H7 (cell line): ENCODE measurements around the gene EIF2AK3. TPM values are rescaled to one million over a fixed set of nuclear protein-coding genes. Genes with fewer than 3 reads are reported as not detected.

Experiments used
- DNase-seq: peaks from one replicate; pipeline ENCODE4 v3.0.0; 2012
- H3K27me3 ChIP-seq: 2 replicates; pipeline ENCODE4 v1.6.0; 2011; ENCODE audit warnings: mild to moderate bottlenecking, low read length; ENCODE audit not compliant: control insufficient read depth, insufficient read depth
- H3K36me3 ChIP-seq: replicated peaks from 2 replicates; pipeline ENCODE4 v1.5.1; 2011; ENCODE audit warnings: low read length; ENCODE audit not compliant: control insufficient read depth, insufficient read depth
- H3K4me3 ChIP-seq: 2 replicates; pipeline ENCODE4 v1.5.1; 2011; ENCODE audit warnings: low read depth, mild to moderate bottlenecking, control low read depth, low read length, moderate library complexity; ENCODE audit not compliant: insufficient read depth
- total RNA-seq: library from RNA; depleted of rRNA; stranded (reverse); fragments of >200 nt; shearing (Covaris generic); gene quantifications from 2 replicates; pipeline ENCODE4 v1.2.3, GENCODE V29; 2014; rRNA removed

The EIF2AK3 gene
- total RNA-seq, 1 experiment from 2014 or later, result 13.8 TPM

DNA sequence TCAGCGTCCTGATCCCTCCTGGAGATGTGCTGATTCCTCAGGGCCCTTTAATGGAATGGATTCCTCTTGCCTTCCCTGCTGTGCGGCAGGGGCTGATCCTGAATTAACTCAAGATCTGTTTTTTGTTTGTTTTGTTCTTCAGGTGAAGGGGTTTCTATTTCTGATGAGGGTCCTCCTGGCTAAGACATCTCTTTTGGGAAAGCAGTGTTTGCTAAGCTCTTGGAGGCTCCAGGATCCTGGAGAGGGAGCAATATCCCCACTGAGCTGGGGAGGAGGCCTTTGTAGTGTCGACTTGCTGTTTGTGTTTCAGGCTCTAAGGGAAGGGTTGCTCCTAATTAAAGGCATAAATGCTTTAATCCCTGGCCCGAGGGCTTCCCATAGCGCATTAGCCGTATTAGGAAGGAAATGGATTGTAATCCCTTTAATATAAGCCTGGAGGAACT lies 109.5 kb downstream of the EIF2AK3 start:
- H3K27me3 ChIP-seq, result peaks cover 8% of the 10 kb centered on the region; the same call in 1 of the 2 replicates
- peak; percentile 69 for DNase-seq
- H3K4me3 ChIP-seq, result no peak overlapping the region
- no peaks in the 10 kb centered on the region for H3K36me3 ChIP-seq

Other genes starting within 250 kb of the EIF2AK3 start
- gene FOXI3, start 174.8 kb downstream of the EIF2AK3 start, total RNA-seq, result 1.7 and 2.7 TPM in 2 replicates
- 8.6 and 10.3 TPM in 2 replicates for gene RPIA, start 64.2 kb upstream of the EIF2AK3 start, total RNA-seq